Spleen (tissue), 7 donors: ENCODE results near the gene C10orf88.

ENCODE experiments used
- CTCF ChIP-seq, 11 experiments: fragments of 200-600 bp in 7 of 11; fragments of 450-650 bp in 4 of 11; sonication (generic) in 4 of 11; IDR thresholded peaks in 8 of 11; conservative IDR thresholded peaks in 3 of 11; 1 replicate in 7 of 11; 2 replicates in 4 of 11; pipeline versions ENCODE4 v1.4.0 to v1.8.0; 2016 to 2021; ENCODE audit warnings: antibody characterized with exemption in 11 of 11, inconsistent platforms in 4 of 11, mild to moderate bottlenecking in 1 of 11
- POLR2A ChIP-seq, 3 donors: fragments of 450-650 bp; IDR thresholded peaks; one replicate each; pipeline ENCODE4 v1.5.1; 2017; ENCODE audit warnings: antibody characterized with exemption in 3 of 3, mild to moderate bottlenecking in 1 of 3
- POLR2AphosphoS5 ChIP-seq, 3 donors: sonication (generic); formaldehyde crosslinking; IDR thresholded peaks; one replicate each; pipeline ENCODE4 v1.5.1; 2017; ENCODE audit warnings: antibody characterized with exemption in 3 of 3
- donor health status: DM: no; HTN: no; CAD: no; lungs with moderate emphysema.
- donor health status: DM: no; HTN: no; CAD: no.
- donor health status: DM: no; HTN: no; CAD: no.

GRCh38 chr10:122939856-122940543, 14.0 kb downstream of the C10orf88 start:
- TF ChIP-seq CTCF (IDR thresholded peaks at IDR 0.05 in 8 of 11, conservative IDR thresholded peaks at IDR 0.05 in 3 of 11) (no peak), POLR2AphosphoS5 (IDR thresholded peaks at IDR 0.05) (no peak), POLR2A (IDR thresholded peaks at IDR 0.05) (no peak)
